GM12874 (cell line): ENCODE results near the gene NKAIN2.

Experiments used
- TF ChIP-seq, protein P1 (sequence below): IDR thresholded peaks from 2 replicates; pipeline ENCODE4 v1.5.1; 2011; ENCODE audit warnings: low read depth, mild to moderate bottlenecking, control low read depth, low read length, moderate library complexity; ENCODE audit not compliant: insufficient read depth

Gene NKAIN2

DNA sequence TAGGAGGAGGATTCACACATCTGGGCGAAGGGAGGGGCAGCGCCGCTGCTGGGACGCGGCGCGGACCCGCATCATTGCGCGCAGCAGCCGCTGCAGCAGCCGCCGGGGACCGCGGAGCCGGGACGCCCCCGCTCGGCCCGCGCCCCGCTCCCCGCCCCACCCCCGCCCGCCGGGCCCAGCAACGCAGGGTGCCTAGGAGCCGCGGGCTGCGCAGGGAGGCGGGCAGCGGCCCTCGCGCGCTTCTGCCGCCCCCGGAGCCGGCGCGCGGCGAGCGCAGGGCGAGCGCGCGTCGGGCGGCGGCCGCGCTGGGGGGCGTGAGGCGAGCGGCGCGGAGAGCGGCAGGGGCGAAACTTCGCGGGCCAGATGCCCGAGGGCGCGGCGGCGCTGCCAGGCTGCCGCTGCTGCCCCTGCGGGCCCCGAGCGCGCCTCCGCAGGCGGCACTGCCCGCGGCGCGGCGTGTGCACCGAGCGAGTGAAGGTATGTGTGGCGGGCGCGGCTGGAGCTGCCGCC is at the start of gene NKAIN2:
NKAIN2 (plus strand) TSS at position 362 of the 510 bp plus-strand sequence.
- TF ChIP-seq, protein P1, sequence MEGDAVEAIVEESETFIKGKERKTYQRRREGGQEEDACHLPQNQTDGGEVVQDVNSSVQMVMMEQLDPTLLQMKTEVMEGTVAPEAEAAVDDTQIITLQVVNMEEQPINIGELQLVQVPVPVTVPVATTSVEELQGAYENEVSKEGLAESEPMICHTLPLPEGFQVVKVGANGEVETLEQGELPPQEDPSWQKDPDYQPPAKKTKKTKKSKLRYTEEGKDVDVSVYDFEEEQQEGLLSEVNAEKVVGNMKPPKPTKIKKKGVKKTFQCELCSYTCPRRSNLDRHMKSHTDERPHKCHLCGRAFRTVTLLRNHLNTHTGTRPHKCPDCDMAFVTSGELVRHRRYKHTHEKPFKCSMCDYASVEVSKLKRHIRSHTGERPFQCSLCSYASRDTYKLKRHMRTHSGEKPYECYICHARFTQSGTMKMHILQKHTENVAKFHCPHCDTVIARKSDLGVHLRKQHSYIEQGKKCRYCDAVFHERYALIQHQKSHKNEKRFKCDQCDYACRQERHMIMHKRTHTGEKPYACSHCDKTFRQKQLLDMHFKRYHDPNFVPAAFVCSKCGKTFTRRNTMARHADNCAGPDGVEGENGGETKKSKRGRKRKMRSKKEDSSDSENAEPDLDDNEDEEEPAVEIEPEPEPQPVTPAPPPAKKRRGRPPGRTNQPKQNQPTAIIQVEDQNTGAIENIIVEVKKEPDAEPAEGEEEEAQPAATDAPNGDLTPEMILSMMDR: no peak

DNA sequence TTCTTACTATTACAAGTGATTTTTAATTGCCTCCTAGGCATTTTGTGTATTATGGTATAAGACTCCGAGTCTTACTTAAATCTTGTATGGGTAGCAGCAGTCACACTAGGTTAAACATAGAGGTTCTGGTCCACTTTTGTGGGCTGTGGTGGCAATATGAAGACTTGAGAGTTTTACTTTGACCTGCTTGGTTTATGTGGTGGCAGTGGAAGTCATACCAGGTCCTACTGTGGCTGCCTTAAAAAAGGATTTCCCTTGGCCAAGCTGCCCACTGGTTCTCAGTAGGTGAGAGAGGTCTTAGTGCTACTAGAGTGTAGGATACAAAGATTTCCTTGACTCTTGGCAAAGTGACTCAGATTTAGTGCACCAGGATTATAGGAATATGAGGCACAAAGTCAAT is 44.2 kb upstream of the NKAIN2 start:
- TF ChIP-seq, protein P1: no peak

DNA sequence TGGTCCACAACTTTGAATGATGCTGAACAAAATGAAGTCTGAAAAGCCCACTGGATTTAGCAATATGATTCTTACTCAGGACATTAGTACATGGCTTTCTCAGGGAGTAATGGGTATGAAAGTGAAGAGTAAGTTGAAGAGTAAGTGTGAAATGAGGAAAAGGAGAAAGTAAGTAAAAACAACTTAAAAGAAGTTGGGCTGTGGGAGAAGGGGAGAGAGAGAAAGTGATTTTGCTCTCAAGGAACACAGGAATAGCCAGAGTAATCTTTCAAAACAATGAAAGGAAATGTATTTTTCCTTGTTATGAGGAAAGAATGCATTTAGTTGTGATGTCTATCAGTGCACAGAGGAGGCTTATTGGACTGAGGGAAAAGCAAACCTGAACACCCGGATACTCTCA is 39.8 kb upstream of the NKAIN2 start:
- TF ChIP-seq, protein P1: no peak

DNA sequence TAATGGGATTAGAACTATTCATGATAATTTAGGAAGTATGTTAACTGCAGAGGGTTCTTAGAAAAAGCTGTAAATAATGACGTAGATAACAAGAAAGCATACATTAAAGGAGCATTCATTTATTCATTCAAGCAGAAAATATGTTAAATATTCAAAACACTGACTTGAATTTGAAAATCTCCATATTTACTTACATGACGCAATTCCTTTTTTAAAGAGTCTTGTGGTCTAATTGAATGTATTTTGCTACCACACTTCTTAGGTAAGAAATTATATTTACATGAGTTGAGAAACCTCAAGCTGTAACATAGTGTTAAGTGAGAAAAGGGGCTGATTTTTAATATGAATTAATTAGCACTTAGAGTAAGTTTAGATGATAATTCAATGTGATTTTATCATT is 38.9 kb upstream of the NKAIN2 start:
- TF ChIP-seq, protein P1: no peak

DNA sequence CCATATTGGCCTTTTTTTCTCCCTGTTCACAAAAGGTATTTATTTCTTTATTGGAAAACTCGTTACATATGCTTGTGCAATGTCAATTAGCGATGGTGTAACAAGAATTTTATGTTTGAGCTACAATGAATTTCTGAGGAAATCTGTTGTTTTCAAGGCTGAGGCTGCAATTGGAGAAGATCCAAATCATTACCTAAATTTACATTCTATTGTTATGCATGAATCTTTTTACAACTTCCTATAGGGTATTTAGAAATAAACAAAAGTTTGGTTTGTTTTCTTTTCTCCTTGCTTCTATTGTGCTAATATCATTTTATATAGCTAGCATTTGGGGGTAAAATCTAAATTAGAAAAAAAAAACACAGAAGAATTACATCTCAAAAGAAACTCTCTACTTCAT is 34.7 kb upstream of the NKAIN2 start:
- TF ChIP-seq, protein P1: no peak

DNA sequence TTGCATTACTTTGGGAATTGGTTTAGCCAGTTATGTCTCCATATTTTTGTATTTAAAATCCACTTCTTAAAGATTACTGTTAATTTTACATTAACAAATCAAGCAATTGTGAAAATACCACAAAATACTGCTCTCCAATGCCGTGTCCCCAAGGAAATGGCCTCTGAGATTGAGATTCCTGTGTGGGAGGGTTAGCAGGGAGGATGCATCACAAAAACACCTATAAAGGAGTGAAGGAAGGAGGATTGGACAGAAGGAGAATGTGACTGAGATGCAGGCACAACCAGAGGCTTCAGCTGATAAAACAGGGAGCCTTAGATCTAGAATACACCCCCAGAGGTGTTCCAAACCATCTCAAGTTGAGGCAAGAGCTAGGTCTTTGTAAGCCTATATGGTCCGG is 34.2 kb upstream of the NKAIN2 start:
- TF ChIP-seq, protein P1: no peak

DNA sequence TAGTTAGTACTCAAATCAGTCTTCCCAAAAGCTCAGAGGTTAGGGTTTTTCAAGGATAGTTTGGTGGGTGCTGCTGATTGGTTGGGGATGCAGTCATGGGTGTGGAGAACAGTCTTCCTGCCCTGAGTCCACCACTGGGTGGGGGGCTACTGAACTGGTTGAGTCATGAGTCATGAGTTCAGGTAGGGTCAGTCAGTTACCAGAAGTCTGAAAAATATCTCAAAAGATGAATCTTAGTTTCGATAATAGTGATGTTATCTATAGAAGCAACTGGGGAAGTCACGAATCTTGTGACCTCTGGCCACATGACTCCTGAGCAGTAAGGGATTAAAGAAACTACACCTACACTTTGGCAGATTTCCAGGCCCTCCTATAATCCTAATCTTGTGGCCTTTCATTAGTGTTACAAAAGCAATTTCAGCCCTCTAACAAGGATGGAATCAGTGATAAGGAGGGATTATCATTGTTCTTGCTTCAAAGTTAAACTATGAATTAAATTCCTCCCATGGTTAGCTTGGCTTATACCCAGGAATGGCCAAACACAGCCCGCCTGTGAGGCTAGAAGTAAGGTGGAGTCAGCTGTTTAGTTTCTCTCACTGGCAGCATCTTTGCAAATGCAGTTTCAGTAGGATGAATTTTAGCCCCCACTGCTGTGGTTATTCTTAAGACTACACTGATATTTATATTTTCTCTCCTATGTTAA is 33.3 kb upstream of the NKAIN2 start:
- TF ChIP-seq, protein P1: no peak
